Ascending aorta (tissue), 2 donors: ENCODE data around the gene TSPAN15. TPM values are rescaled to one million over a fixed set of nuclear protein-coding genes. Genes with fewer than 3 reads are reported as not detected.

Experiments used
- DNase-seq, 2 donors: peaks; one replicate each; pipeline ENCODE4 v3.0.0-alpha.2; 2019; ENCODE audit warnings: low spot score in 2 of 2
- H3K27ac ChIP-seq, 2 donors: fragments of 200-600 bp; sonication (generic); one replicate each; pipeline ENCODE4 v1.5.1; 2016 to 2017; ENCODE audit warnings: mild to moderate bottlenecking in 1 of 2
- H3K27me3 ChIP-seq: fragments of 200-600 bp; sonication (generic); one replicate; pipeline ENCODE4 v1.5.1; 2017
- H3K36me3 ChIP-seq, 2 donors: fragments of 200-600 bp; sonication (generic); one replicate each; pipeline ENCODE4 v1.5.1; 2016
- H3K4me1 ChIP-seq, 2 donors: fragments of 200-600 bp; sonication (generic); one replicate each; pipeline ENCODE4 v1.5.1; 2016 to 2017; ENCODE audit warnings: mild to moderate bottlenecking in 1 of 2
- H3K4me3 ChIP-seq, 2 donors: fragments of 200-600 bp; sonication (generic); one replicate each; pipeline ENCODE4 v1.5.1; 2016 to 2017; ENCODE audit warnings: mild to moderate bottlenecking in 1 of 2
- H3K9me3 ChIP-seq, 2 donors: fragments of 200-600 bp; sonication (generic); one replicate each; pipeline ENCODE4 v1.5.1; 2016
- intact Hi-C: fragments of 100-400 bp; cut with DNase I; formaldehyde crosslinking; loops from one replicate; pipeline ENCODE4 v1.15.1; 2023
- total RNA-seq: library from RNA; depleted of rRNA; stranded (reverse); fragments of >200 nt; gene quantifications from one replicate; pipeline ENCODE4 v1.1.0, GENCODE V29; 2016
- TF ChIP-seq, protein P1 (sequence below), 3 experiments: fragments of 200-600 bp in 2 of 3; fragments of 450-650 bp in 1 of 3; sonication (generic) in 2 of 3; IDR thresholded peaks; one replicate each; pipeline ENCODE4 v1.5.1; 2016 to 2019; ENCODE audit warnings: antibody characterized with exemption in 3 of 3, mild to moderate bottlenecking in 1 of 3, moderate library complexity in 1 of 3

TSPAN15 gene
- total RNA-seq, 1 donor from 2014 or later: 31.9 TPM

DNA sequence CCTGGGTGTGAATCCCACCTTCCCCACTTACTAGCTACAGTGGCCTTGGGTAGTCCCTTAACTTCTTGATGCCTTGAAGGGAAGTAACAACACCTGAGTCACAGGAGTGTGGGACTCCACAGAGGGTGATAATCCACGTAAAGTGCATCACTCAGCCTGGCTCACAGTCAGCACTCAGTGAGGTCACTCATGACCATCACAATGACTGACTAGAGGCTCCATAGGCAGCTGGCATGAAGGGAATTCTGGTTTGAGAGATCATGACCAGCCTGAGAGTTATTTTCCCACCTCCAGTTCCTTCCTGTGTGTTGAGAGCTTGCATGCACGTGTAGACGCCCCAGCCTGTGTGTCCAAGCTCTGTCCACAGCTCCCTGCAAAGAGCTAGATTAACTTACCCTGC, 87.2 kb downstream of the TSPAN15 start:
- no peaks in the 10 kb centered on the region for H3K4me1 ChIP-seq

DNA sequence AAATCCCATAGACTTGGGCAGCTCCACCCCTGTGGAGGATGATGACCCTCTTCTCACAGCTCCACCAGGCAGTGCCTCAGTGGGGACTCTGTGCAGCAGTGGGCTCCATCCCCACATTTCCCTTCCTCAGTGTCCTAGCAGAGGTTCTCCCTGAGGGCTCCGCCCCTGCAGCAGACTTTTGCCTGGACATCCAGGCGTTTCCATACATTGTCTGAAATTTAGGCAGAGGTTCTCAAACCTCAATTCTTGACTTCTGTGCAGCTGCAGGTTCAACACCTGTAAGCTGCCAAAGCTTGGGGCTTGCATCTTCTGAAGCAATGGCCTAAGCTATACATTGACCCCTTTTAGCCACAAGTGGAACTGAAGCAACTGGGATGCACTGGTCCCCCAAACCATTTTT, 90.2 kb downstream of the TSPAN15 start:
- Histone ChIP-seq H3K27me3 (no peaks in the 10 kb centered on the region), H3K4me3 (no peak overlapping the region), H3K36me3 (no peaks in the 10 kb centered on the region), H3K27ac (no peak overlapping the region), H3K9me3 (no peaks in the 10 kb centered on the region), H3K4me1 (no peaks in the 10 kb centered on the region)
- TF ChIP-seq, protein P1, sequence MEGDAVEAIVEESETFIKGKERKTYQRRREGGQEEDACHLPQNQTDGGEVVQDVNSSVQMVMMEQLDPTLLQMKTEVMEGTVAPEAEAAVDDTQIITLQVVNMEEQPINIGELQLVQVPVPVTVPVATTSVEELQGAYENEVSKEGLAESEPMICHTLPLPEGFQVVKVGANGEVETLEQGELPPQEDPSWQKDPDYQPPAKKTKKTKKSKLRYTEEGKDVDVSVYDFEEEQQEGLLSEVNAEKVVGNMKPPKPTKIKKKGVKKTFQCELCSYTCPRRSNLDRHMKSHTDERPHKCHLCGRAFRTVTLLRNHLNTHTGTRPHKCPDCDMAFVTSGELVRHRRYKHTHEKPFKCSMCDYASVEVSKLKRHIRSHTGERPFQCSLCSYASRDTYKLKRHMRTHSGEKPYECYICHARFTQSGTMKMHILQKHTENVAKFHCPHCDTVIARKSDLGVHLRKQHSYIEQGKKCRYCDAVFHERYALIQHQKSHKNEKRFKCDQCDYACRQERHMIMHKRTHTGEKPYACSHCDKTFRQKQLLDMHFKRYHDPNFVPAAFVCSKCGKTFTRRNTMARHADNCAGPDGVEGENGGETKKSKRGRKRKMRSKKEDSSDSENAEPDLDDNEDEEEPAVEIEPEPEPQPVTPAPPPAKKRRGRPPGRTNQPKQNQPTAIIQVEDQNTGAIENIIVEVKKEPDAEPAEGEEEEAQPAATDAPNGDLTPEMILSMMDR (IDR thresholded peaks at IDR 0.05): no peak
- no peak for DNase-seq
- intact Hi-C loops: no loop called here

More for the DNA sequence above, 87.2 kb downstream of the TSPAN15 start:
- H3K27me3 ChIP-seq: no peaks in the 10 kb centered on the region
- DNase-seq: no peak
- no peaks in the 10 kb centered on the region for H3K36me3 ChIP-seq
- no peak overlapping the region for H3K4me3 ChIP-seq
- H3K9me3 ChIP-seq: no peaks in the 10 kb centered on the region
- H3K27ac ChIP-seq: no peak overlapping the region
- intact Hi-C loops: no loop called here
- TF ChIP-seq, protein P1 (IDR thresholded peaks at IDR 0.05): no peak

DNA sequence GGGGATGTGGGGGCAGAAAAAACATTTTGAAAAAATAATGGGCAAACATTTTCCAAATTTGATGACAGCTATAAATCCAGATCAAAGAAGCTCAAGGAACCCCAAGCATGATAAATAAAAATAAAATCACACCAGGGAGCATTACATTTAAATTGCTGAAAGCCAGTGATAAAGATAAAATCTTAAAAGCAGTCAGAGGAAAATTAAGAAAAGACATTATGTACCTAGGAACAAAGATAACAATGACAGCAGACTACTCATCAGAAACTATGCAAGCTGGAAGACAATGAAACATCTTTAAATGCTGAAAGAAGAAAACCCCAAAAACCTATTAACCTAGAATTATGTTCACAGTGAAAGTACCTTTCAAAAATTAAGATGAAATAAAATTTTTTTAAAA, 98.7 kb downstream of the TSPAN15 start:
- Histone ChIP-seq H3K27me3 (no peaks in the 10 kb centered on the region), H3K4me3 (no peak overlapping the region), H3K9me3 (peaks cover 3 to 14% of the 10 kb centered on the region in 2 donors), H3K36me3 (no peaks in the 10 kb centered on the region), H3K4me1 (no peaks in the 10 kb centered on the region), H3K27ac (no peak overlapping the region)
- intact Hi-C loops: no loop called here
- TF ChIP-seq, protein P1 (IDR thresholded peaks at IDR 0.05): no peak
- DNase-seq: no peak

DNA sequence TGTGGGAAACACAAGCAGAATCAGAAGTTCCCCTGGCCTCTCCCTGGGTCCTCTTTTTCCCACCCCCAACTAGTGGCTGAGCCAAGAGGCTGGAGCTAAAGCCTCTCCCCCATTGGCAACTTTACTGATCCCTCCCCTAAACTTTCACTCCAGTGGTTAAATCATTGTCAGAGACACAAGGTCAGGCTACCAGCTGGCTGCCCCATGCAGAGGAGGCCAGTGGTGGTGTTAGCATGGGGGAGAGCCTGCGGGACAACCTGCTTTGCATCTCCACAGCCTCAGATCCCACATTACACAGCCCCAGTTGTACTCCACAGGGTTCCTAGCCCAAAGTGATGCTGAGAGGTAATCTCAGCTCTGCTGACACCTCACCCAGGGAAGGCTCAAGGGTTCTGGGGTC, 101.0 kb downstream of the TSPAN15 start:
- no peak overlapping the region for H3K4me3 ChIP-seq
- no peak overlapping the region for H3K27ac ChIP-seq
- H3K4me1 ChIP-seq: no peaks in the 10 kb centered on the region
- intact Hi-C loops: no loop called here
- H3K27me3 ChIP-seq: no peaks in the 10 kb centered on the region
- TF ChIP-seq, protein P1 (IDR thresholded peaks at IDR 0.05): no peak
- peaks cover 3 to 14% of the 10 kb centered on the region in 2 donors for H3K9me3 ChIP-seq
- no peaks in the 10 kb centered on the region for H3K36me3 ChIP-seq
- DNase-seq: peak in 1 of 2 donors; percentile 38

DNA sequence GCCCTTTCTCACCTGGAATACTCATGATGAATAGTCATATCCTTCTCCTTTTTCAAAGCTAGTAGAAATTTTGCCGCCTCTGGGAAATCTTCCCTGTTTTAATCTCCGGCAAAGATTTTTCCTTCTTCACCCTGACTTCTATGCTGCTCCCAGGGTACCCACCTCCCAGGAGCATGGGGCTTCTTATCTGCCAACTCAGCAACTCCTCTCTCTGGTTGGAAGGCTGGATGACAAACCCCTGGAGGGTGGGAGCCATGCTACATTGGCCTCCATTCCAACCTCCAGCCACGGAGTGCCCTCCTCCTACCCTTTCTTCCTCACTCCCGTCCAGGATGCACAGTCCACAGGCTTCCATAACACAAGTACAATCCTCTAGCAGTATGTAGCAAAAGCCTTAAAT, 102.1 kb downstream of the TSPAN15 start:
- no peak overlapping the region for H3K27ac ChIP-seq
- H3K36me3 ChIP-seq: no peaks in the 10 kb centered on the region
- TF ChIP-seq, protein P1 (IDR thresholded peaks at IDR 0.05): no peak
- peaks cover 3 to 14% of the 10 kb centered on the region in 2 donors for H3K9me3 ChIP-seq
- intact Hi-C loops: no loop called here
- H3K4me3 ChIP-seq: no peak overlapping the region
- H3K27me3 ChIP-seq: no peaks in the 10 kb centered on the region
- DNase-seq: peak in 1 of 2 donors; percentile 13
- H3K4me1 ChIP-seq: no peaks in the 10 kb centered on the region

DNA sequence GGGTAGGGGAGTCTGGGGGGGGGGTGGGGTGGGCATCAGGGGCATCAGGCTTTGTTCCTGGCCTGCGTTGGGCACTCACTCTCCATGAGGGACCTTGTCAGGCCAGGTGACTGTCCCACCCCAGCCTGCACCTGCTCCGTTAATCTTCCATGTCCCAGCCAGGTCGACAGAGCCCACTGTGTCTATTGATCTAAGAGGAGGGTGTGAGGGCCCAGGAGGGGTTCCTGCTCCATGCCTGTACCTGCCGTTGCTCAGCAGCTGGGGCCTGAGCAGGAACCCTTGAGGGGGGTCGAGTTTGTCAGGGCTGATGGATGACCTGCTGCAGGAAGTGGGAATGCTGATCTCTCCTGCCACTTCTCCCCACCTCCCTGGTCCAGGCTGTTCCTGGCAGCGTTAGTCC, 103.3 kb downstream of the TSPAN15 start:
- Histone ChIP-seq H3K4me1 (no peaks in the 10 kb centered on the region), H3K36me3 (no peaks in the 10 kb centered on the region), H3K27me3 (no peaks in the 10 kb centered on the region), H3K4me3 (no peak overlapping the region), H3K9me3 (peaks cover 0 to 7% of the 10 kb centered on the region in 2 donors), H3K27ac (no peak overlapping the region)
- TF ChIP-seq, protein P1 (IDR thresholded peaks at IDR 0.05): no peak
- intact Hi-C loops: no loop called here
- DNase-seq: peak in 1 of 2 donors; percentile 43
